Measurements from ENCODE around the gene RAB5IF. TPM values are rescaled to one million over a fixed set of nuclear protein-coding genes. Genes with fewer than 3 reads are reported as not detected.

Gene RAB5IF
- 39.8 TPM for total RNA-seq

GRCh38 chr20:36605399-36606157 is at the start of gene RAB5IF:
TSS of gene RAB5IF (plus strand) at chr20:36605779. CDS start at chr20:36605952, 173 bp downstream.

GRCh38 chr20:36573103-36573797 is 32.3 kb upstream of the RAB5IF start, which contains the start of gene TGIF2:
TSS of gene TGIF2 (plus strand) at chr20:36573597. CDS start at chr20:36578775, 5,178 bp downstream.

GRCh38 chr20:36645998-36646397 is 40.4 kb downstream of the RAB5IF start, which contains the start of gene SLA2:
TSS of gene SLA2 (minus strand) at chr20:36646196. CDS start at chr20:36641335, 4,861 bp downstream.

Other genes starting within 250 kb of the RAB5IF start
- gene MYL9, start 64.3 kb upstream of the RAB5IF start, total RNA-seq = 15.0 TPM
- 34.1 TPM for gene TGIF2, start 32.2 kb upstream of the RAB5IF start, total RNA-seq
- gene SLA2, start 40.4 kb downstream of the RAB5IF start, total RNA-seq = 0.38 TPM
- 65.0 TPM for gene NDRG3, start 140.3 kb downstream of the RAB5IF start, total RNA-seq
- gene DSN1, start 168.0 kb downstream of the RAB5IF start, total RNA-seq = 13.9 TPM